Endometrium (tissue), 2 donors: Measurements from ENCODE around the gene MYLK.
A peak's percentile ranks its signal among the peaks of the same experiment; 100 is the strongest.

Experiments
- FAIRE-seq: peaks from 2 replicates; lab custom pipeline; 2012; peaks lifted over from hg19 to GRCh38; lab: Jason Lieb, UNC
- donor health status: control.
- donor health status: control.

MYLK gene

GRCh38 chr3:123818324-123818920 is 65.7 kb downstream of the MYLK start:
- no peak for FAIRE-seq

- no peak for FAIRE-seq
Observed at GRCh38 chr3:123817413-123817812, 66.7 kb downstream of the MYLK start.

- peak; percentile 94 for FAIRE-seq
Observed at GRCh38 chr3:123816673-123817207, 67.4 kb downstream of the MYLK start.

- FAIRE-seq: no peak
Observed at GRCh38 chr3:123815981-123816380, 68.2 kb downstream of the MYLK start.

GRCh38 chr3:123813876-123814275 is 70.3 kb downstream of the MYLK start:
- FAIRE-seq: no peak

GRCh38 chr3:123809597-123809996 is 74.5 kb downstream of the MYLK start:
- no peak for FAIRE-seq

- FAIRE-seq: no peak
Observed at GRCh38 chr3:123808812-123809211, 75.3 kb downstream of the MYLK start.

- no peak for FAIRE-seq
Observed at GRCh38 chr3:123807820-123808219, 76.3 kb downstream of the MYLK start.

GRCh38 chr3:123805504-123805903 is 78.6 kb downstream of the MYLK start:
- no peak for FAIRE-seq

GRCh38 chr3:123805101-123805500 is 79.0 kb downstream of the MYLK start:
- no peak for FAIRE-seq

GRCh38 chr3:123804676-123805075 is 79.5 kb downstream of the MYLK start:
- no peak for FAIRE-seq

GRCh38 chr3:123803521-123803920 is 80.6 kb downstream of the MYLK start:
- FAIRE-seq: no peak

- FAIRE-seq: no peak
Observed at GRCh38 chr3:123802007-123802625, 82.0 kb downstream of the MYLK start.

- FAIRE-seq: no peak
Observed at GRCh38 chr3:123801474-123801873, 82.7 kb downstream of the MYLK start.

GRCh38 chr3:123800362-123800682 is 83.8 kb downstream of the MYLK start:
- FAIRE-seq: no peak

- FAIRE-seq: no peak
Observed at GRCh38 chr3:123799544-123800361, 84.4 kb downstream of the MYLK start.

- no peak for FAIRE-seq
Observed at GRCh38 chr3:123798550-123798949, 85.6 kb downstream of the MYLK start.

GRCh38 chr3:123795471-123796251 is 88.5 kb downstream of the MYLK start:
- no peak for FAIRE-seq

GRCh38 chr3:123793425-123793824 is 90.7 kb downstream of the MYLK start:
- no peak for FAIRE-seq

- FAIRE-seq: no peak
Observed at GRCh38 chr3:123792473-123793201, 91.5 kb downstream of the MYLK start.

GRCh38 chr3:123791898-123792297 is 92.2 kb downstream of the MYLK start:
- no peak for FAIRE-seq

GRCh38 chr3:123791417-123791816 is 92.7 kb downstream of the MYLK start:
- FAIRE-seq: no peak
